GM20000 (cell line): ENCODE data around the gene ADARB2.
"Not testable (repeated sequence)": the region's sequence is repeated elsewhere in the genome, so short reads cannot be mapped to it uniquely, and the experiment has no call there.

Source experiments
- DNase-seq: peaks from one replicate; pipeline ENCODE4 v3.0.0; 2012; ENCODE audit warnings: low spot score
- CTCF ChIP-seq: IDR thresholded peaks from 2 replicates; pipeline ENCODE4 v1.5.1; 2012; ENCODE audit warnings: mild to moderate bottlenecking, control low read depth; ENCODE audit errors: extremely low read depth, missing control alignments

ADARB2 gene

GRCh38 chr10:1416456-1417037, 320.8 kb downstream of the ADARB2 start:
- TF ChIP-seq CTCF = no peak
- no peak for DNase-seq

DNA sequence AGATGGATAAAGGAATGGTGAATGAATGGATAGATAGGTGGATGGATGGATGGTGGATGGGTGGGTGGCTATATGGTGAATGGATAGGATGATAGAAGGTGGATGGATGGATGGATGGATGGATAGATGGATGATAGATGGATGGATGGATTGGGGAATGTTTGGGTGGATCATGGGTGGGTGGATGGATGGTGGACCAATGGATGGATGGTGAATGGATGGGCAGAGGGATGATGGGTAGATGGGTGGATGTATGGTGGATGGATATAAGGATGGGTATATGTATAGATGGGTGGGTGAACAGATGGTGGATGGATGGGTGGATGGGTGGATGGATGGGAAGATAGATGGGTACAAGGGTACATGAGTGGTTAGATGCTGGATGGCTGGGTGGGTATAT, 322.4 kb downstream of the ADARB2 start:
- DNase-seq = no peak
- no peak for TF ChIP-seq CTCF

GRCh38 chr10:1414346-1414745, 323.0 kb downstream of the ADARB2 start:
- not testable (repeated sequence) for DNase-seq

DNA sequence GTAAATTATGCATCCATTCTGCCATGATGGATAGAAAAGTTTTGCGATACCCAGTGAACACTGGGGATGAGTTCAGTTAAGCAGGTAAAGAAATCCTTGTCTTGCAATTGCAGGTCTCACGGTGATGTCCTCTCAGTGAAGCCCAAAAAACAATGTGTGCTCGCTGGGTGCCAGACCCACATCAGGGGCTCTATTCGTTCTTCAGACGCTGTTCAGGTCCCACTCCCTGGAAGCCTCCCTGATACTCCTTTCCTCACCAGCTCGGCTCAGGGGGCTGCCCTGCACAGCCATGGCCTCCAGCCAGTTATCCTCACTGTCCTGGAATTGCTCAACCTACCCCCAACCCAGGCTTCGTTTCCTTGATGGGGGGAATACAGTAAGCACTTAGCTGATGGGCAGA, 323.5 kb downstream of the ADARB2 start:
- DNase-seq = no peak
- TF ChIP-seq CTCF = no peak

- DNase-seq = no peak
- no peak for TF ChIP-seq CTCF
Observed at GRCh38 chr10:1413256-1413655, 324.1 kb downstream of the ADARB2 start.

DNA sequence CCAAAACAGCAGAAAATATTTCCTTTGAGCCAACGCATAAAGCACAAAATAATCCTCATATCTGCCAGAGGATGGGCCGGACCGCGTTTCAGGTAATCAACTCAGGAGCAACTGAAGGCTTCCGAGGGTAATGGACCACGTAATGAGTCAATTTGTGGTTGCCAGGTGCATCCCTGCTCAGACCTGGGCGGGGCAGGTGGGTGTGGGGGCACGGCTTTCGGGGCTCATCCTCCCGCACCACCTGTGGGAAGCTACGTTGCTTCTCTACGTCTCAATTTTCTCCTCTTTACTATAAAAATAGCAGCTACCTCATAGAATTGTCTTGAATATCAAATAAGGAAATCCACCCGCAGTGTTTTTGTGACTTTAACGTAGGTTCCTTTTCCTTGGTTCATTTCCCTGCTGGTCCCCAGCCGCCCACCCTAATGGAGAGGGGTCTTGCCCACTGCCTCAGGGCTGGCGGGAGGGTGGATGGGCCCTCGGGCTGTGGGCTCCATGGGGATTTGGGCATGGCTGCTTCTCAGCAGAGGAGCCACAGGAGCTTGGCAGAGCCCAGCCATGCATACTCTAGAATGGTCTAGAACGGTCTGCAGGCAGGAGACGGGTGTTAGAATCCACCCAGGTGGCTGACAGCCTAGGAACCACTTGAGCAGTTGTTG, 324.7 kb downstream of the ADARB2 start:
- DNase-seq = no peak
- no peak for TF ChIP-seq CTCF

DNA sequence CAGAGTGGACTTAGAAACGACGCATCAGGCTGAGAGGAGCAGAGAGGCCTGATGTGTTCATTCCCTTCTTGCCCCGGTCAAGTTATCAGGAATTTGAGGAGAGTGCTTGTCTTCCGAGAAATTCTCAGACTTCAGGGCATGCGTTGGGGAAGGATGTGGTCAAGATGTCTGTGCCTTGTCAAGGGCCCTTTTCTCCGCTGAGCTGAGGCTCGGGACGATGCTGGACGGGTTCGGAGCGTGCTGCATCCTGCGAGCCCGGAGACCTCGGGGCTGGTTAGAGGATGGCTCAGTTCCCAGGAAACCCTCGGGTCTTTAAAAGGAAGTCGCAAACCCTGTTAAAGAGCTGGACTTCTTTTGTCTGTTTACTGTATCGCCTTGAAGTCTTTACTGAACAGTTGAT, 325.4 kb downstream of the ADARB2 start:
- TF ChIP-seq CTCF = no peak

DNA sequence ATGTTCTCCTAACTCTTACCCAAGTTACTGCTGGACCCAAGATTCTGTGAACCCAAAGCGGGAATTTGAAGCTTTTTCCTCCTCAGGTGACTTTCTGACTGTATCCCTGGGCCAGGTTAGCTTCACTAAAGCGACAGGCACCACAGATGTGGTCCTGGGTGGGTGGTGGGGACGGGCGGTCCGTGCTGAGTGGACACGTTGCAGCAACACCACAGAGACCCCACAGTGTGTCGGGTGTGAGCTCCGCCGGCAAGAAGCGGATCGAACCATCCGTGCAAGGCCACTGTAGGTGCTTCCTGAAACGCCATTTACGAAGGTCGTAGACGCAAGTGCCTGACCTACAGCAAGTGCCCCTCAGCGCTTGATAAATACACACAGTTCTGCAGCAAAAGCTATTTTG, 325.9 kb downstream of the ADARB2 start:
- DNase-seq = no peak
- no peak for TF ChIP-seq CTCF

More for the DNA sequence above, 325.4 kb downstream of the ADARB2 start:
- no peak for DNase-seq
